Lower leg skin (tissue), 3 donors: Measurements from ENCODE around the gene ACKR3.

Experiments
- CTCF ChIP-seq, 3 donors: fragments of 450-650 bp; IDR thresholded peaks; one replicate each; pipeline ENCODE4 v1.5.1; 2016; ENCODE audit warnings: antibody characterized with exemption in 3 of 3, mild to moderate bottlenecking in 3 of 3, moderate library complexity in 2 of 3
- POLR2A ChIP-seq, 2 donors: fragments of 450-650 bp; IDR thresholded peaks; one replicate each; pipeline ENCODE4 v1.6.1; 2016 to 2017; ENCODE audit warnings: antibody characterized with exemption in 2 of 2, mild to moderate bottlenecking in 1 of 2, moderate library complexity in 1 of 2

GRCh38 chr2:236576953-236577352 is 7.3 kb downstream of the ACKR3 start:
- TF ChIP-seq CTCF (IDR thresholded peaks at IDR 0.05) (no peak), POLR2A (IDR thresholded peaks at IDR 0.05) (no peak)
